ENCODE data around the gene IDH2. TPM values are rescaled to one million over a fixed set of nuclear protein-coding genes. Genes with fewer than 3 reads are reported as not detected.

IDH2 gene
- total RNA-seq, 1 donor from 2014 or later = 126 TPM

DNA sequence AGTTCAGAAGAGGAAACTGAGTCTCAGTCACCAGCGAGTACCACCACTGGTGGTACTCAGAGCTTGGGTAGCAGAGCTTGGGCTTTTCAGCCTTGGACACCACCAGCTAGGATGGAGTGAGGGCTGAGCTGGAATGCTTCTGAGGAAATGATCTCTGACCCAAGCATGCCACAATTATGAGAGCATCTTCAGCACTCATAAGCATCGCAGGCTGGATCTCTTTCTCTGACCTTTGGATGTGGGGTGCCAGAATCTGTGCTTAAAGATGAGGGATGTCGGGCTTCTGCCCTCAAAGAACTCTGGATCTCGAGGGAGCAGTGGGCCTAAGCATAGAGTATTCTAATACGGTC lies 64.8 kb downstream of the IDH2 start:
- Mint-ChIP-seq H3K4me1 (peaks cover 64% of the 10 kb centered on the region), H3K9me3 (no peaks in the 10 kb centered on the region), H3K4me3 (no peak overlapping the region), H3K27me3 (ENCODE audit: low read depth) (no peaks in the 10 kb centered on the region), H3K36me3 (no peaks in the 10 kb centered on the region), H3K27ac (peak overlapping the region; percentile 56)
- no peak for DNase-seq (ENCODE audit: low spot score in 2 of 2, unreplicated experiment in 2 of 2)
- TF ChIP-seq, protein P1, sequence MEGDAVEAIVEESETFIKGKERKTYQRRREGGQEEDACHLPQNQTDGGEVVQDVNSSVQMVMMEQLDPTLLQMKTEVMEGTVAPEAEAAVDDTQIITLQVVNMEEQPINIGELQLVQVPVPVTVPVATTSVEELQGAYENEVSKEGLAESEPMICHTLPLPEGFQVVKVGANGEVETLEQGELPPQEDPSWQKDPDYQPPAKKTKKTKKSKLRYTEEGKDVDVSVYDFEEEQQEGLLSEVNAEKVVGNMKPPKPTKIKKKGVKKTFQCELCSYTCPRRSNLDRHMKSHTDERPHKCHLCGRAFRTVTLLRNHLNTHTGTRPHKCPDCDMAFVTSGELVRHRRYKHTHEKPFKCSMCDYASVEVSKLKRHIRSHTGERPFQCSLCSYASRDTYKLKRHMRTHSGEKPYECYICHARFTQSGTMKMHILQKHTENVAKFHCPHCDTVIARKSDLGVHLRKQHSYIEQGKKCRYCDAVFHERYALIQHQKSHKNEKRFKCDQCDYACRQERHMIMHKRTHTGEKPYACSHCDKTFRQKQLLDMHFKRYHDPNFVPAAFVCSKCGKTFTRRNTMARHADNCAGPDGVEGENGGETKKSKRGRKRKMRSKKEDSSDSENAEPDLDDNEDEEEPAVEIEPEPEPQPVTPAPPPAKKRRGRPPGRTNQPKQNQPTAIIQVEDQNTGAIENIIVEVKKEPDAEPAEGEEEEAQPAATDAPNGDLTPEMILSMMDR (IDR thresholded peaks at IDR 0.05; ENCODE audit: unreplicated experiment) = no peak

DNA sequence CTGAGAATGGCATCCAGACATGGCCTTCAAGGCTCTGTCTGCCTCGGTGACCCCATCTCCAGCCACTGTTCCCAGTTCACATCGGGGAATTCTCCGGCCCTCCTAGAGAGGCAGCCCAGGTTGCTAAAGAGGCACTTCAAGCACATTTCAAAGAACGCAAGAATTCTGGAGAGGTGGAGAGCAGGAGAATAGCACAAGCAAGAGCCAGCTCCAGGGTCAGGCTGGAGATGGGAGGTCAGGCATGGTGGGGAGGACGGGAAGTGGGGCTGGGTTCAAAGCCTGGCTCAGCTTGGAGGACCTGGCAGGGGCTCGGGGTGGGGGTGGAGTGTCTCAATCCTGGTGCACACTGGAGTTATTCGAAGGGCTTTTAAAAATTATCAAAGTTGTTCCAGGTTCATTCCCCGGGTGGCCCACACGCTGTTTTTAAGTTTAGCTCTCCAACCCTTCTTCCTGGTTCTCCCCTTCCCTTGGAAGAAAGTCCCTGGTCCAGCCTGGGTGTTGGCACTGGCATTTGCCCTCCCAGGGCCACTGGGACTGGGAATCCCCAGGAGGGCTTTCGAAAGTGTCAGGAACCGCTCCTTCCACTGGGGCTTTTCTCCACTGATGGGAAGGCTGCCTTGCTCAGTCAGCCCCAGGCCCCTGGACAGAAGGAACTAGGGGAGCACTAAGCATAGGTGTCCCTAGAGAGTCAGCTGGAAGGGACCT lies 65.3 kb downstream of the IDH2 start:
- H3K36me3 Mint-ChIP-seq = no peaks in the 10 kb centered on the region
- no peak overlapping the region for H3K27ac Mint-ChIP-seq
- H3K27me3 Mint-ChIP-seq (ENCODE audit: low read depth) = no peaks in the 10 kb centered on the region
- H3K4me3 Mint-ChIP-seq = no peak overlapping the region
- H3K4me1 Mint-ChIP-seq = peaks cover 64% of the 10 kb centered on the region
- no peak for DNase-seq (ENCODE audit: low spot score in 2 of 2, unreplicated experiment in 2 of 2)
- TF ChIP-seq, protein P1 (IDR thresholded peaks at IDR 0.05; ENCODE audit: unreplicated experiment) = no peak
- H3K9me3 Mint-ChIP-seq = no peaks in the 10 kb centered on the region

DNA sequence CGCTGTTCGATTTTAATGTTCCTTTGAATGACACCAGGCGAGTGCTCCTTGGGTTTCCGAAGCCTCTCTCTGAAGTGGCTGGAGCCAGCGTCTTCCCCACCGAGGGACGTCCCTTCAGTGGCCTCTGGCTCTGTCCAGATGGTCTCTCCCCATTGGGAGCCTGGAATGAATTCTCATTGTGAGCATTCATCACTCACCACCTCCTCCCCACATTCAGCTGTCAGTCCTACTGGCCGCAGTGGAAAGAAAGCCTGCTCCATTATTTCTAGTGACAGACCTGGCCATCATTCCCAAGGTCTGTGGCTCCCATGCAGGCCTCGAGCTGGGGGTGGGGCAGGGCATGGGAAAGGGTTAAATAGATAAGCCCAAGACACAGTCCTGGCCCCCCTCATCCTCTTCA lies 65.9 kb downstream of the IDH2 start:
- Mint-ChIP-seq H3K4me3 (no peak overlapping the region), H3K27me3 (ENCODE audit: low read depth) (no peaks in the 10 kb centered on the region), H3K9me3 (no peaks in the 10 kb centered on the region), H3K27ac (peak overlapping the region; percentile 41), H3K4me1 (peaks cover 61% of the 10 kb centered on the region), H3K36me3 (no peaks in the 10 kb centered on the region)
- TF ChIP-seq, protein P1 (IDR thresholded peaks at IDR 0.05; ENCODE audit: unreplicated experiment) = no peak
- no peak for DNase-seq (ENCODE audit: low spot score in 2 of 2, unreplicated experiment in 2 of 2)

DNA sequence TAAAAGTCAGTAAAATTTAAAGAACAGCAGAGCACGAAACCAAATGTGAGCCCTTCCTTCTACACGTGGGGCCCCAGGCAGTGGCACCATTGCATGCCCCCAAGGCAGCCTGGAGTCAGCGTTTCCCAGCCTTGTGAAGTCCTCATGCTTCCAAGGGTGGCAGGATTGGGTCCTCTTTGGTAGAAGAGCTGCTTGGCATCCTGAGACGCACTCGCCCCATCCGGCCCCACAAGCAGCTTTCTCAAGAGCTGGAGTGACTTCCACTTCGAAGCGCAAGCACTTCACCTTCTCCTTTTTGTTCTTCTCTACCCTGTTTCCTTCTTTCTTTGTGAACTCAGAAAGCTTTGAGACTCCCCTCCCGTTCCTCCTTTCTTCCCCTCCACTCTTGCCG lies 66.4 kb downstream of the IDH2 start:
- peak overlapping the region; percentile 78 for H3K27ac Mint-ChIP-seq
- H3K36me3 Mint-ChIP-seq = no peaks in the 10 kb centered on the region
- no peak for DNase-seq (ENCODE audit: low spot score in 2 of 2, unreplicated experiment in 2 of 2)
- H3K27me3 Mint-ChIP-seq (ENCODE audit: low read depth) = no peaks in the 10 kb centered on the region
- TF ChIP-seq, protein P1 (IDR thresholded peaks at IDR 0.05; ENCODE audit: unreplicated experiment) = no peak
- H3K4me3 Mint-ChIP-seq = no peak overlapping the region
- H3K9me3 Mint-ChIP-seq = no peaks in the 10 kb centered on the region
- peaks cover 58% of the 10 kb centered on the region for H3K4me1 Mint-ChIP-seq

DNA sequence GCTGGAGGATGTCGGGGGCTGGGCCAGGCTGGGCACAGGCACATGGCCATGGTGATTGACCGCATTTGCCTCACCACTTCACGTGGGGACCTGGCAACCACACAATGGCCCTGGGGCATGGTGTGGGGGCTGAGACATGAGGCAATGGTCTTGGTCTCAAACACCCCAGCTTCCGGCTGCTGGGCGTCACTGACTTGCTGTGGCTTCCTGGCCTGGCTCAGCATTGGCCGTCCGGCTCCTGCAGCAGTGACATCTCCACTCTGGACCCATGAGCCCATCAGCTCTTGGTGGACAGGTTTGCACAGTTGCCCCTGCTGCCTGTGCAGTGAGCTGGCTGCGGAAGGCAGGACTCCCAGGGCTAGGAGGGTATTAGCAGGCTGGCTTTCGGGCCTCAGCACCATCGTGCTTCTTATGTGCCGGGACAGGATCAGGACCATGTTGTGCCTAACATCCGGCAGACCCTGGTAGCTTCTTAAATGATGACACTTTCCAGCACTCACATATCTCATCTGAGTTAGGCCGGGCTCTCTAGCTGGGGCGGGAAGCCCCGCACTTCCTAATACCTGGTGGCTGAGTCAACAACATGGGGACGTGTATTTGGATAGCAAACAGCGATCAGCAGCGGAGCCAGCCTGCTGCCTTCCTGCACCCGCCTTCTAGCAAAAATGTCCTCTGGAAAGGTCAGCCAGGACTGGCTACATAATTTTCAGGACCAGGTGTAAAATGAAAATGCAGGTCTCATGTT lies 67.0 kb downstream of the IDH2 start:
- Mint-ChIP-seq H3K27me3 (ENCODE audit: low read depth) (no peaks in the 10 kb centered on the region), H3K4me3 (no peak overlapping the region), H3K4me1 (peaks cover 52% of the 10 kb centered on the region), H3K27ac (peak overlapping the region; percentile 78), H3K9me3 (no peaks in the 10 kb centered on the region), H3K36me3 (no peaks in the 10 kb centered on the region)
- TF ChIP-seq, protein P1 (IDR thresholded peaks at IDR 0.05; ENCODE audit: unreplicated experiment) = no peak
- no peak for DNase-seq (ENCODE audit: low spot score in 2 of 2, unreplicated experiment in 2 of 2)

All from mesothelial cell of epicardium (in vitro differentiated cells).